C4-2B (cell line): Measurements from ENCODE around the gene HPGDS.

Experiments
- ZFX ChIP-seq: fragments of 450-650 bp; IDR thresholded peaks from 2 replicates; pipeline ENCODE4 v1.6.1; 2017
- TF ChIP-seq, protein P1 (sequence below): fragments of 450-650 bp; conservative IDR thresholded peaks from 2 replicates; pipeline ENCODE4 v1.5.1; 2017; ENCODE audit warnings: mild to moderate bottlenecking

DNA sequence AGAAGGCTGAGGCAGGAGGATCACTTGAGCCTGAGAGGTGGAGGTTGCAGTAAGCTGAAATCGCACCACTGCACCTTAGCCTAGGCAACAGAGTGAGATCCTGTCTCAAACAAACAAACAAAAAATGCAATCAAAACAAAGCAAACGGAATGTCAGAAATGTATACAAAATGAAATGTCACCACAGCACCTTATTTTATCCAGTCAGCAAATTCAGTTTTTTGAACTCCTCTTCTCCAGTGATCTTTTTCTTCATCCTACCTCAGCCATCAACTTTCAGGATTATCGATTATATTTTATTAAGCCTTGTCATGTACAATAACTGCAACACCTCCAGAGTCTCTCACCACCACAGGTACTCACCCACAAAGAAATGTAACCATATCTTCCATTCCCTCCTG is 31.1 kb upstream of the HPGDS start:
- TF ChIP-seq, protein P1, sequence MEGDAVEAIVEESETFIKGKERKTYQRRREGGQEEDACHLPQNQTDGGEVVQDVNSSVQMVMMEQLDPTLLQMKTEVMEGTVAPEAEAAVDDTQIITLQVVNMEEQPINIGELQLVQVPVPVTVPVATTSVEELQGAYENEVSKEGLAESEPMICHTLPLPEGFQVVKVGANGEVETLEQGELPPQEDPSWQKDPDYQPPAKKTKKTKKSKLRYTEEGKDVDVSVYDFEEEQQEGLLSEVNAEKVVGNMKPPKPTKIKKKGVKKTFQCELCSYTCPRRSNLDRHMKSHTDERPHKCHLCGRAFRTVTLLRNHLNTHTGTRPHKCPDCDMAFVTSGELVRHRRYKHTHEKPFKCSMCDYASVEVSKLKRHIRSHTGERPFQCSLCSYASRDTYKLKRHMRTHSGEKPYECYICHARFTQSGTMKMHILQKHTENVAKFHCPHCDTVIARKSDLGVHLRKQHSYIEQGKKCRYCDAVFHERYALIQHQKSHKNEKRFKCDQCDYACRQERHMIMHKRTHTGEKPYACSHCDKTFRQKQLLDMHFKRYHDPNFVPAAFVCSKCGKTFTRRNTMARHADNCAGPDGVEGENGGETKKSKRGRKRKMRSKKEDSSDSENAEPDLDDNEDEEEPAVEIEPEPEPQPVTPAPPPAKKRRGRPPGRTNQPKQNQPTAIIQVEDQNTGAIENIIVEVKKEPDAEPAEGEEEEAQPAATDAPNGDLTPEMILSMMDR, result no peak
- no peak for TF ChIP-seq ZFX
